Panc1 (cell line): ENCODE data around the gene COX8A.

ENCODE experiments used
- CTCF ChIP-seq: fragments of 450-650 bp; IDR thresholded peaks from 2 replicates; pipeline ENCODE4 v1.5.1; 2017; ENCODE audit warnings: mild to moderate bottlenecking
- POLR2AphosphoS5 ChIP-seq: IDR thresholded peaks from 2 replicates; pipeline ENCODE4 v1.6.1; 2012; ENCODE audit warnings: mild to moderate bottlenecking, low read depth, low read length, moderate library complexity
- TCF7L2 ChIP-seq: IDR thresholded peaks from 2 replicates; pipeline ENCODE4 v1.6.1; 2011; ENCODE audit warnings: mild to moderate bottlenecking, low read depth, low read length, inconsistent platforms

GRCh38 chr11:63969461-63969860 lies 5.0 kb upstream of the COX8A start:
- TF ChIP-seq CTCF (no peak), POLR2AphosphoS5 (no peak), TCF7L2 (no peak)
